Glutamatergic neuron (in vitro differentiated cells): Measurements from ENCODE around the gene CHN2. TPM values are rescaled to one million over a fixed set of nuclear protein-coding genes. Genes with fewer than 3 reads are reported as not detected.

ENCODE experiments used
- DNase-seq: peaks from one replicate; pipeline ENCODE4 v3.0.0; 2022
- H3K27ac Mint-ChIP-seq: one replicate; pipeline ENCODE4 v1.8.0; 2020; ENCODE audit warnings: mild to moderate bottlenecking, mixed read lengths, inconsistent platforms; ENCODE audit not compliant: unreplicated experiment
- H3K27me3 Mint-ChIP-seq: one replicate; pipeline ENCODE4 v1.8.0; 2020; ENCODE audit warnings: mild to moderate bottlenecking, moderate library complexity, mixed read lengths, inconsistent platforms; ENCODE audit not compliant: unreplicated experiment
- H3K36me3 Mint-ChIP-seq: one replicate; pipeline ENCODE4 v1.8.0; 2020; ENCODE audit warnings: mild to moderate bottlenecking, mixed read lengths, inconsistent platforms; ENCODE audit not compliant: unreplicated experiment
- H3K4me1 Mint-ChIP-seq: one replicate; pipeline ENCODE4 v1.8.0; 2020; ENCODE audit warnings: mild to moderate bottlenecking, low read depth, mixed read lengths, inconsistent platforms; ENCODE audit not compliant: unreplicated experiment
- H3K4me3 Mint-ChIP-seq: one replicate; pipeline ENCODE4 v1.8.0; 2020; ENCODE audit warnings: mild to moderate bottlenecking, mixed read lengths, inconsistent platforms; ENCODE audit not compliant: unreplicated experiment
- H3K9me3 Mint-ChIP-seq: one replicate; pipeline ENCODE4 v1.8.0; 2020; ENCODE audit warnings: mild to moderate bottlenecking, moderate library complexity, mixed read lengths, inconsistent platforms; ENCODE audit not compliant: unreplicated experiment
- CTCF ChIP-seq: fragments of 200-600 bp; sonication (generic); IDR thresholded peaks from one replicate; pipeline ENCODE4 v1.5.0; 2021; ENCODE audit not compliant: partially characterized antibody, unreplicated experiment
- total RNA-seq: library from RNA; stranded (reverse); fragmentation: NEBNext Ultra II Directional; extraction: Animal tissue kit (Norgen Biotek cat#: 25700); gene quantifications from one replicate; pipeline ENCODE4 v1.2.1, GENCODE V29; 2021; ENCODE audit not compliant: unreplicated experiment

CHN2 gene
- total RNA-seq, 1 donor from 2014 or later, result 63.2 TPM

GRCh38 chr7:29457565-29458011 is 263.0 kb downstream of the CHN2 start:
- no peak for TF ChIP-seq CTCF
- DNase-seq, result no peak
- H3K4me3 Mint-ChIP-seq, result peak overlapping the region; percentile 26
- no peak overlapping the region for H3K27ac Mint-ChIP-seq
- peaks cover 4% of the 10 kb centered on the region for H3K27me3 Mint-ChIP-seq
- peaks cover under 1% of the 10 kb centered on the region for H3K36me3 Mint-ChIP-seq
- H3K9me3 Mint-ChIP-seq, result peaks cover 3% of the 10 kb centered on the region
- H3K4me1 Mint-ChIP-seq, result peaks cover 25% of the 10 kb centered on the region

DNA sequence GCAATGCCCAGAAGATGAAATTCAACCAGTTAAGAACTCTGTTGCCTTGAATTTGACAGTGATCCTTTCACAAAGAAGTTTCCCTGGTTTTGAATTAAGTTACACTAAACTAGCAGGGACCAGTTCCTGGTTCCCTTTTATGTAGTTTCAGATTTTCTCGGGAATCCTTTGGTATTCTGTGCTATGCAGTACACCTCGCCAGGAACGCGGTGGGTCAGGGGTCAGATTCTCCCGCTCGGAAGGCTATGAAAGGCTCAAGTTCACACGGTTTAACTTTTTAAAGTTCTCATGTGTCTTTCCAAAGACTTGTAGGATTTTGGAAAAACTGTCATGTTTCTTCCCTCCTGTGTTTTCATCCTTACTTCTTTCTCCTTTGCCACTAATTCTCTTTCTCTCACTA is 264.4 kb downstream of the CHN2 start:
- no peak for DNase-seq
- H3K9me3 Mint-ChIP-seq, result peaks cover 3% of the 10 kb centered on the region
- H3K4me3 Mint-ChIP-seq, result no peak overlapping the region
- H3K27me3 Mint-ChIP-seq, result peaks cover 4% of the 10 kb centered on the region
- H3K27ac Mint-ChIP-seq, result no peak overlapping the region
- H3K4me1 Mint-ChIP-seq, result peaks cover 25% of the 10 kb centered on the region
- no peaks in the 10 kb centered on the region for H3K36me3 Mint-ChIP-seq
- TF ChIP-seq CTCF, result no peak

GRCh38 chr7:29459589-29459988 is 265.0 kb downstream of the CHN2 start:
- no peak overlapping the region for H3K4me3 Mint-ChIP-seq

DNA sequence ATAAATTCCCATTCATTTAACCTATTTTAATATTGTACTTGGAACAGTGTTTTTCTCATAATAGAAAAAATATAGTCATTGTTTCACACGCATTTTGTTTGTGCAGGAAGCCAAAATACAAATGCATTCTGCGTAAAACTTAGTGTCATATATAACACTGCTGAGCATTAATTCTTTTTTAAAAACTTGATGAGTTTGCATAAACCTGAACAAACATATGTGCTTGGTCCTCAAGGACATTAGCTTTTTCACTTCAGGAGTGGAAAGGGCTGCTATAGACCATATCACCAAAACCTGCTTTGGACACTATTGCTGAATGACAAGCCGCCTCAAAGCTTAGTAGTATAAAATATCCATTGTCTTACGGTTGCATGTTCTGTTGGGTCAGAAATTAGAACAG is 267.4 kb downstream of the CHN2 start:
- H3K4me1 Mint-ChIP-seq, result peaks cover 11% of the 10 kb centered on the region
- no peak for TF ChIP-seq CTCF
- no peak overlapping the region for H3K27ac Mint-ChIP-seq
- H3K36me3 Mint-ChIP-seq, result no peaks in the 10 kb centered on the region
- peaks cover 6% of the 10 kb centered on the region for H3K27me3 Mint-ChIP-seq
- no peak overlapping the region for H3K4me3 Mint-ChIP-seq
- no peaks in the 10 kb centered on the region for H3K9me3 Mint-ChIP-seq
- no peak for DNase-seq

More at GRCh38 chr7:29459589-29459988, 265.0 kb downstream of the CHN2 start:
- TF ChIP-seq CTCF, result no peak
- Mint-ChIP-seq H3K27me3 (peaks cover 4% of the 10 kb centered on the region), H3K9me3 (peaks cover 3% of the 10 kb centered on the region), H3K36me3 (no peaks in the 10 kb centered on the region), H3K4me1 (peaks cover 25% of the 10 kb centered on the region), H3K27ac (no peak overlapping the region)
- DNase-seq, result no peak

GRCh38 chr7:29463504-29464158 is 269.1 kb downstream of the CHN2 start:
- Mint-ChIP-seq H3K27me3 (peaks cover 2% of the 10 kb centered on the region), H3K4me1 (no peaks in the 10 kb centered on the region), H3K36me3 (no peaks in the 10 kb centered on the region), H3K4me3 (no peak overlapping the region), H3K27ac (no peak overlapping the region), H3K9me3 (peaks cover 3% of the 10 kb centered on the region)
- no peak for DNase-seq
- no peak for TF ChIP-seq CTCF
